ENCODE data around the gene SH3BP4. TPM values are rescaled to one million over a fixed set of nuclear protein-coding genes. Genes with fewer than 3 reads are reported as not detected.

SH3BP4 gene
- total RNA-seq, 1 donor from 2014 or later, result 51.9 TPM

DNA sequence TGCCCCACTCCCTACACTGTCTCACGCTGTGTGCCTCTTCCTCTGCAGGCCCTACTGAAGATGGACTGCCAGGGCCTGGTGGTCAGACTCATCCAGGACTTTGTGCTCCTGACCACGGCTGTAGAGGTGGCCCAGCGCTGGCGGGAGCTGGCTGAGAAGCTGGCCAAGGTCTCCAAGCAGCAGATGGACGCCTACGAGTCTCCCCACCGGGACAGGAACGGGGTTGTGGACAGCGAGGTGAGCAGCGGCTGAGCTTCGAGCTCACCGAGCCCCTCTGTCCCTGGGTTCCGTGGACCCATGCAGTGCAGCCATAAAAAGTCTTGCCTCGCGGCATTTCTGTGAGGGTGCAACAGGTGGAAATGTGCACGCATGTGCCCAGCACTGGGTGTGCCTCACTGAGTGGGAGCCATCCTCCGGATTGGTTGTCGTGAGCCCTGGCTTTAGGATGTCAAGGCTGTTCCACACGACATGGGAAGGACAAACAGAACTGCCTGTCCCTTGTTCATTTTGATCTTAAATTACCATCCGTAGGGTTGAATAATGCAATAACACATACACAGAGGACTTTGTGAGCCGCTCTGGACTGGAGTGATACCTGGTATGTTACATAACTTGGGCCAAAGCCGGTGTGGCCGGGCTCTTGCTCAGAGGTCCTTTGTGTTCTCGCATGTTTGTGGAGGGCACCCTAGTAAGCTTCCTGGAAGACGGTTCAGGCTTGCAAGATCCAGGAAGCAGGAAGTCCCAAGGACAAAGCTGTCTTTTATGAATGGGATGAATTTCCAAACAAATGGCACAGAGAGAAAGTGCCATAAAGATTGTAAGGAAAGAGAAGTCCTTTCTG is 100.9 kb downstream of the SH3BP4 start:
- H3K27me3 Mint-ChIP-seq (ENCODE audit: low read depth), result no peaks in the 10 kb centered on the region
- H3K4me3 Mint-ChIP-seq (ENCODE audit: unreplicated experiment), result no peak overlapping the region
- TF ChIP-seq, protein P1, sequence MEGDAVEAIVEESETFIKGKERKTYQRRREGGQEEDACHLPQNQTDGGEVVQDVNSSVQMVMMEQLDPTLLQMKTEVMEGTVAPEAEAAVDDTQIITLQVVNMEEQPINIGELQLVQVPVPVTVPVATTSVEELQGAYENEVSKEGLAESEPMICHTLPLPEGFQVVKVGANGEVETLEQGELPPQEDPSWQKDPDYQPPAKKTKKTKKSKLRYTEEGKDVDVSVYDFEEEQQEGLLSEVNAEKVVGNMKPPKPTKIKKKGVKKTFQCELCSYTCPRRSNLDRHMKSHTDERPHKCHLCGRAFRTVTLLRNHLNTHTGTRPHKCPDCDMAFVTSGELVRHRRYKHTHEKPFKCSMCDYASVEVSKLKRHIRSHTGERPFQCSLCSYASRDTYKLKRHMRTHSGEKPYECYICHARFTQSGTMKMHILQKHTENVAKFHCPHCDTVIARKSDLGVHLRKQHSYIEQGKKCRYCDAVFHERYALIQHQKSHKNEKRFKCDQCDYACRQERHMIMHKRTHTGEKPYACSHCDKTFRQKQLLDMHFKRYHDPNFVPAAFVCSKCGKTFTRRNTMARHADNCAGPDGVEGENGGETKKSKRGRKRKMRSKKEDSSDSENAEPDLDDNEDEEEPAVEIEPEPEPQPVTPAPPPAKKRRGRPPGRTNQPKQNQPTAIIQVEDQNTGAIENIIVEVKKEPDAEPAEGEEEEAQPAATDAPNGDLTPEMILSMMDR (IDR thresholded peaks at IDR 0.05), result no peak
- no peaks in the 10 kb centered on the region for H3K9me3 Mint-ChIP-seq (ENCODE audit: low read depth)
- H3K4me1 Mint-ChIP-seq (ENCODE audit: low read depth), result peaks cover 29% of the 10 kb centered on the region
- H3K27ac Mint-ChIP-seq (ENCODE audit: unreplicated experiment), result no peak overlapping the region
- H3K36me3 Mint-ChIP-seq (ENCODE audit: low read depth), result peaks cover 29% of the 10 kb centered on the region
- no peak for DNase-seq (ENCODE audit: low spot score)

- H3K4me3 Mint-ChIP-seq (ENCODE audit: unreplicated experiment), result no peak overlapping the region
- peaks cover 26% of the 10 kb centered on the region for H3K36me3 Mint-ChIP-seq (ENCODE audit: low read depth)
- H3K27me3 Mint-ChIP-seq (ENCODE audit: low read depth), result no peaks in the 10 kb centered on the region
- H3K4me1 Mint-ChIP-seq (ENCODE audit: low read depth), result peaks cover 26% of the 10 kb centered on the region
- no peak for DNase-seq (ENCODE audit: low spot score)
- no peak overlapping the region for H3K27ac Mint-ChIP-seq (ENCODE audit: unreplicated experiment)
- no peaks in the 10 kb centered on the region for H3K9me3 Mint-ChIP-seq (ENCODE audit: low read depth)
- TF ChIP-seq, protein P1 (IDR thresholded peaks at IDR 0.05), result no peak
Observed at GRCh38 chr2:235053651-235054050, 101.8 kb downstream of the SH3BP4 start.

- Mint-ChIP-seq H3K27ac (ENCODE audit: unreplicated experiment) (no peak overlapping the region), H3K4me3 (ENCODE audit: unreplicated experiment) (no peak overlapping the region), H3K9me3 (ENCODE audit: low read depth) (no peaks in the 10 kb centered on the region), H3K4me1 (ENCODE audit: low read depth) (peaks cover 21% of the 10 kb centered on the region), H3K36me3 (ENCODE audit: low read depth) (peaks cover 26% of the 10 kb centered on the region), H3K27me3 (ENCODE audit: low read depth) (no peaks in the 10 kb centered on the region)
- DNase-seq (ENCODE audit: low spot score), result no peak
- TF ChIP-seq, protein P1 (IDR thresholded peaks at IDR 0.05), result no peak
Observed at GRCh38 chr2:235054475-235054874, 102.7 kb downstream of the SH3BP4 start.

GRCh38 chr2:235054919-235055318 is 103.1 kb downstream of the SH3BP4 start:
- Mint-ChIP-seq H3K27ac (ENCODE audit: unreplicated experiment) (no peak overlapping the region), H3K4me1 (ENCODE audit: low read depth) (peaks cover 21% of the 10 kb centered on the region), H3K36me3 (ENCODE audit: low read depth) (peaks cover 26% of the 10 kb centered on the region), H3K27me3 (ENCODE audit: low read depth) (no peaks in the 10 kb centered on the region), H3K4me3 (ENCODE audit: unreplicated experiment) (no peak overlapping the region), H3K9me3 (ENCODE audit: low read depth) (no peaks in the 10 kb centered on the region)
- TF ChIP-seq, protein P1 (IDR thresholded peaks at IDR 0.05), result no peak
- no peak for DNase-seq (ENCODE audit: low spot score)

DNA sequence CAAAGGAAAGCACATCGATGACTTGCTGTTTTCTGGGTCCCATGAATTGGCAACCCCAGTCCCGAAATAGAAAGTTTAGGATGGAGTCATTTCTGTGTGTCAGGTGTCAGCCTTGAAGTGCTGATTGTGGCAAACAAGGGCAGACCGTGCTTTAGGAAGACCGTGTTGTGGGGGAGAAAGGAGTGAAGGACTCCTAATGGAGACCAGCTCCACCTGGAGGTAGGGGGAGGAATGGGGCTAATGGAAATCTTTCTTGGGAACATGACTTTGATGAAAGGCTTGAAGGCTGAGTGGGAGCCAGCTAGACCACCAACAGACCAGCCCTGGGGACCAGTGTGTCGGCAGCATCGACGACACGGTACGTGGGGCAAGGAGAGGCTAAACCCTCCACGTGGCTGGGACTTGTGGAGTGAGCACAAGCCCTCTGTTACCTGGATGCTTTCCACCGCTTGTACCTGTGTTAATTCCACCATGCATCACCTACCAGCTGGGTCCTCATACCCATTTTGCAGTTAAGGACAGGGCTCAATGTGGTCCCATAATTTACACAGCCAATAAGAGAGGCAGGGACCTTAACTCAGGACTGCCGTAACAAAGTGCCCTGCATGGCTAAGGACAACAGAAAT is 104.2 kb downstream of the SH3BP4 start:
- Mint-ChIP-seq H3K9me3 (ENCODE audit: low read depth) (no peaks in the 10 kb centered on the region), H3K27me3 (ENCODE audit: low read depth) (no peaks in the 10 kb centered on the region), H3K4me3 (ENCODE audit: unreplicated experiment) (no peak overlapping the region), H3K36me3 (ENCODE audit: low read depth) (peaks cover 26% of the 10 kb centered on the region), H3K27ac (ENCODE audit: unreplicated experiment) (no peak overlapping the region), H3K4me1 (ENCODE audit: low read depth) (peaks cover 13% of the 10 kb centered on the region)
- DNase-seq (ENCODE audit: low spot score), result no peak
- TF ChIP-seq, protein P1 (IDR thresholded peaks at IDR 0.05), result peak; percentile 68
